T-helper 2 cell treated with Interferon-gamma antibody and Interleukin-4, amounts not matched to agents 100 ng/mL and 5 ng/mL, for 36 hours (primary cell): ENCODE results near the gene GNG2. TPM values are rescaled to one million over a fixed set of nuclear protein-coding genes. Genes with fewer than 3 reads are reported as not detected.

ENCODE experiments used
- intact Hi-C: fragments of 100-400 bp; cut with micrococcal nuclease; formaldehyde crosslinking; loops from one replicate; pipeline ENCODE4 v1.15.1; 2023
- total RNA-seq: library from RNA; stranded (reverse); gene quantifications from 2 replicates; pipeline ENCODE4 v1.2.3, GENCODE V29; 2022

The GNG2 gene
- total RNA-seq, 1 donor from 2014 or later, result 204 TPM

GRCh38 chr14:51852541-51852940, 7.9 kb upstream of the GNG2 start:
- intact Hi-C loops, result no loop called here

- intact Hi-C loops, result no loop called here
Measured at GRCh38 chr14:51855234-51855633, 5.2 kb upstream of the GNG2 start.

GRCh38 chr14:51856792-51857296, 3.6 kb upstream of the GNG2 start:
- intact Hi-C loops, result no loop called here

- intact Hi-C loops, result no loop called here
Measured at GRCh38 chr14:51859131-51859530, 1.3 kb upstream of the GNG2 start.

GRCh38 chr14:51860825-51861499, 550 bp downstream of the GNG2 start:
- intact Hi-C loops, result loop anchor here (1.0 to 10.0 kb wide), 9 partner anchors 12 to 834 kb away; partner anchors contain the start of genes ERO1A, FRMD6, GPR137C and PTGER2

- intact Hi-C loops, result loop anchor here (2.0 to 10.0 kb wide), 6 partner anchors 23 to 833 kb away; partner anchors contain the start of genes ERO1A, FRMD6, GPR137C and PTGER2
Measured at GRCh38 chr14:51862176-51862796, 1.9 kb downstream of the GNG2 start.

GRCh38 chr14:51862860-51863259, 2.4 kb downstream of the GNG2 start:
- intact Hi-C loops, result loop anchor here (2.0 to 10.0 kb wide), 6 partner anchors 22 to 832 kb away; partner anchors contain the start of genes ERO1A, FRMD6, GPR137C and PTGER2

- intact Hi-C loops, result loop anchor here (10.0 kb wide), 2 partner anchors 449 to 829 kb away; partner anchors contain the start of genes ERO1A and PTGER2
Measured at GRCh38 chr14:51865953-51866747, 5.7 kb downstream of the GNG2 start.

- intact Hi-C loops, result loop anchor here (10.0 kb wide), 2 partner anchors 447 to 827 kb away; partner anchors contain the start of genes ERO1A and PTGER2
Measured at GRCh38 chr14:51867741-51868140, 7.3 kb downstream of the GNG2 start.

GRCh38 chr14:51868405-51868804, 8.0 kb downstream of the GNG2 start:
- intact Hi-C loops, result loop anchor here (10.0 kb wide), 2 partner anchors 446 to 826 kb away; partner anchors contain the start of genes ERO1A and PTGER2

- intact Hi-C loops, result loop anchor here (10.0 kb wide), 2 partner anchors 445 to 825 kb away; partner anchors contain the start of genes ERO1A and PTGER2
Measured at GRCh38 chr14:51869411-51870100, 9.1 kb downstream of the GNG2 start.

GRCh38 chr14:51870606-51871005, 10.2 kb downstream of the GNG2 start:
- intact Hi-C loops, result no loop called here

GRCh38 chr14:51871846-51872245, 11.4 kb downstream of the GNG2 start:
- intact Hi-C loops, result no loop called here

GRCh38 chr14:51872396-51872795, 12.0 kb downstream of the GNG2 start:
- intact Hi-C loops, result no loop called here

- intact Hi-C loops, result loop anchor here (1.0 kb wide), 1 partner anchor 13 kb away; the partner anchor contains the start of gene GNG2
Measured at GRCh38 chr14:51873221-51873893, 12.9 kb downstream of the GNG2 start.

- intact Hi-C loops, result no loop called here
Measured at GRCh38 chr14:51877810-51878209, 17.4 kb downstream of the GNG2 start.

GRCh38 chr14:51879170-51879569, 18.8 kb downstream of the GNG2 start:
- intact Hi-C loops, result no loop called here

GRCh38 chr14:51880835-51881580, 20.6 kb downstream of the GNG2 start:
- intact Hi-C loops, result no loop called here

GRCh38 chr14:51881636-51882035, 21.2 kb downstream of the GNG2 start:
- intact Hi-C loops, result no loop called here
